ENCODE data around the gene SNAP91.
"Not testable (repeated sequence)": the region's sequence is repeated elsewhere in the genome, so short reads cannot be mapped to it uniquely, and the experiment has no call there.

The SNAP91 gene, protein sequence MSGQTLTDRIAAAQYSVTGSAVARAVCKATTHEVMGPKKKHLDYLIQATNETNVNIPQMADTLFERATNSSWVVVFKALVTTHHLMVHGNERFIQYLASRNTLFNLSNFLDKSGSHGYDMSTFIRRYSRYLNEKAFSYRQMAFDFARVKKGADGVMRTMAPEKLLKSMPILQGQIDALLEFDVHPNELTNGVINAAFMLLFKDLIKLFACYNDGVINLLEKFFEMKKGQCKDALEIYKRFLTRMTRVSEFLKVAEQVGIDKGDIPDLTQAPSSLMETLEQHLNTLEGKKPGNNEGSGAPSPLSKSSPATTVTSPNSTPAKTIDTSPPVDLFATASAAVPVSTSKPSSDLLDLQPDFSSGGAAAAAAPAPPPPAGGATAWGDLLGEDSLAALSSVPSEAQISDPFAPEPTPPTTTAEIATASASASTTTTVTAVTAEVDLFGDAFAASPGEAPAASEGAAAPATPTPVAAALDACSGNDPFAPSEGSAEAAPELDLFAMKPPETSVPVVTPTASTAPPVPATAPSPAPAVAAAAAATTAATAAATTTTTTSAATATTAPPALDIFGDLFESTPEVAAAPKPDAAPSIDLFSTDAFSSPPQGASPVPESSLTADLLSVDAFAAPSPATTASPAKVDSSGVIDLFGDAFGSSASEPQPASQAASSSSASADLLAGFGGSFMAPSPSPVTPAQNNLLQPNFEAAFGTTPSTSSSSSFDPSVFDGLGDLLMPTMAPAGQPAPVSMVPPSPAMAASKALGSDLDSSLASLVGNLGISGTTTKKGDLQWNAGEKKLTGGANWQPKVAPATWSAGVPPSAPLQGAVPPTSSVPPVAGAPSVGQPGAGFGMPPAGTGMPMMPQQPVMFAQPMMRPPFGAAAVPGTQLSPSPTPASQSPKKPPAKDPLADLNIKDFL

DNA sequence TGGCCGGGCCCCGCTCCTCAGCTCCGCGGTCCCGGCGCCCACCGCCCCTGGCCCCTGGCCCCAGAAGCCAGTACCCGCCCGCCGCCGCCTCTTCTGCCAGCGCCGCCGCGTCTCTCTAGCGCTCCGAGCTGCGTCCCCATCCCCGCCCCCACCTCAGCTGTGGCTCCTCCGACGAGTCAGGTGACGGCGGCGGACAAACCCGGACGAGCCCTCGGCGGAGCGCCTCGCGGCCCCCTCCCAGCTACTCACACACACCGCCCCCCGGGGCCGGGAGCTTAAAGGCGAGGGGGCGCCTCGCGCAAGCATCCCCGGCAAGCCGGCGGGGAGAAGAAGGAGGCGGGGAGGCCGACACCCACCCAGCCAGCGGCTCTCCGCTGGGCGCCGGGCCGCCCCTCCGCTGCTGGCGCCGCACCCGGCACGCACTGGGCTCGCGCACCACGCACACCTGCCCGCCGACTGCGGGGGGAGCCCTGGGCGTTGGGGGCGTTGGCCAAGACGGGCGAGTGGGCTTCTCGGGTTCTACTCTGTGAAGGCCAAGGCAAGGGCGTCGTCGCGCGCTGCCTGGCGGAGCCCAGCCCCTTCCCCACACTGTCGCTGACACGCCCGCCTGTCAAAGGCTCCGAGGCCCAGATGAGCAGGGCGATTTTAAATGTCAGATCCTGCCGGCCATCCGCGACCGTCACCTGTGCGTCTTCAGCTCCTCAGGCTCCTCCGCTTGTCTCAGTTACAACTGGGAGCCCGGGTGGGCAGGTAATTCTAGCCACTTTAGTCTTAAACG lies at the start of gene SNAP91:
Gene SNAP91, minus strand, starts transcription at position 132 of the 778 bp plus-strand sequence. CDS start 1,174 bp downstream, outside the sequence.
- peak; percentile 13 for DNase-seq

GRCh38 chr6:83758533-83758932 lies 49.6 kb upstream of the SNAP91 start:
- DNase-seq, result no peak

DNA sequence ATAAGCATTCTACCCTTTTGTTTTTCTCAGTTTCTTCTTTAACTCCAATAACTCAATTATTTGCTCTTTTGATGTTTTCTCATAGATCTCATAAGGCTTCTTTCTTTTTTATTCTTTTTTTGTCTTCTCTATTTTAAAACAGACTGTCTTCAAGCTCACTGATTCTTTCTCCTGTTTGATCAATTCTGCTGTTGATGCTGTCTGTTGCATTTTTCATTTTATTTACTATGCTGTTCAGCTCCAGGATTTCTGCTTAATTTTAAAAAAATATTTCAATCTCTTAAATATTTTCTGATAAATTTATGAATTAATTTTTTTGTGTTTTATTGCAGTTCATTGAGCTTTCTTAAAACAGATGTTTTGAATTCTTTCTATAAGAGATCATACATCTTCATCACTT lies 48.1 kb upstream of the SNAP91 start:
- no peak for DNase-seq

GRCh38 chr6:83756565-83756964 lies 47.7 kb upstream of the SNAP91 start:
- no peak for DNase-seq

GRCh38 chr6:83752375-83752774 lies 43.5 kb upstream of the SNAP91 start:
- DNase-seq, result not testable (repeated sequence)

DNA sequence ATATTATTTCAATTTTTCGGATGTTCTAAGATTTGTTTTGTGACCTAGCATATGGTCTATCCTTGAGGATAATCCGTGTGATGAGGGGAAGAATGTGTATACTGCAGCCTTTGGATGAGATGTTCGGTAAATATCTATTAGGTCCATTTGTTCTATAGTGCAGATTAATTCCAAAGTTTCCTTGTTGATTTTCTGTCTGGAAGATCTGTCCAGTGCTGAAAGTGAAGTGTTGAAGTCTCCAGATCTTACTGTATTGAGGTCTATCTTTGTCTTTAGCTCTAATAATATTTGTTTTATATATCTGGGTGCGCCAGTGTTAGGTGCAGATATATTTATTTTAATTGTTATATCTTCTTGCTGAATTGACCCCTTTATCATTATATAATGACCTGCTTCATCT lies 32.2 kb upstream of the SNAP91 start:
- DNase-seq, result no peak

GRCh38 chr6:83735461-83735860 lies 26.6 kb upstream of the SNAP91 start:
- no peak for DNase-seq

GRCh38 chr6:83729871-83730270 lies 21.0 kb upstream of the SNAP91 start:
- no peak for DNase-seq

DNA sequence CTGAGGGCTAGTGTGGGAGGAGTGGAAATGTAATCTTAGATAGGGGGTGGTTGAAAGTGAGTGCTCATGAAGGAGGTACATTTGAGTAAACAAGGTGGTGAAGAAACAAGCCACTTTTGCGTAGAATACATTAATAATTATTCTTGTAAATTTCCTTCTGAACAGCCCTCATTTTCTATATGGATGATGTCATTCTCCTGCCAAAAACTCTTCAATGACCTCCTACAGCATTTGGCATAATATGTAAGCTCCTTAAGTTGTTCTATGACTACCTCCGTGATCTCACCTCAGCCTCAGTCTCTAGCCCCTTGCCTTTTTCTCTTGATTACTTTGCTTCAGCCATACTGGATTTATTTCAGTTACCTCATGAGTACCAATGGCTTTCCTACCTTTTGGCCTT lies 14.0 kb upstream of the SNAP91 start:
- DNase-seq, result no peak

DNA sequence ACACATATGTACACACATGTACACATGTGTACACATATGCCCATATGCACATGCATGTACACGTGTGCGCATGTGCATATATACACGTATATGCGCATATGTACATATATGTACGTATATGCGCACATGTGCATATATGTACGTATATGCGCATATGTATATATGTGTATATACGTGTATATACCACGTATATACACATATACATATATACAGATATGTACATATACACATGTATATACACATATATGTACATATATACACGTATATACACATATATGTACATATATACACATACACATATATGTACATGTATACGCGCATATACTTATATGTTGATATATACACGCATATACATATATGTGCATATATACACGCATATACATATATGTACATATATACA lies 8.9 kb upstream of the SNAP91 start:
- DNase-seq, result no peak

DNA sequence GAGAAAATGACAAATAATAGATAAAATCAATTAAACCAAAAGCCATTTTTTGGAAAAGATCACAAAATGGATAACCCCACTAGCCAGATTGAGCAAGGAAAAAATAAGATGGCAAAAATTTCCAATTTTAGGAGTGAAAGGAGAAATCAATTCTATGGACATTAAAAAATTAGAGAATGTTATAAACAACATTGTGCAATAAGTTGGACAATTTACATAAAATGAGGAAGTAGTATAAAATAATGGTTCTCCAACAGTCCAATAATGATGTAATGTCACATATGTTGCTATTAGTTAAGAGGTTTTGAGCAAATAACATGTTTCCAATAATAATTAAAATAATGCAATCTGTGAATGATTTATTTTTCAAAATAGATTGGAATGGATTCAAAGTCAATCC lies 3.1 kb upstream of the SNAP91 start:
- DNase-seq, result no peak

- no peak for DNase-seq
These were observed 798 bp upstream of the SNAP91 start for GRCh38 chr6:83709748-83710050.

GRCh38 chr6:83708546-83708969 lies 343 bp downstream of the SNAP91 start:
- DNase-seq, result no peak

- no peak for DNase-seq
These were observed 914 bp downstream of the SNAP91 start for GRCh38 chr6:83707829-83708545.

DNA sequence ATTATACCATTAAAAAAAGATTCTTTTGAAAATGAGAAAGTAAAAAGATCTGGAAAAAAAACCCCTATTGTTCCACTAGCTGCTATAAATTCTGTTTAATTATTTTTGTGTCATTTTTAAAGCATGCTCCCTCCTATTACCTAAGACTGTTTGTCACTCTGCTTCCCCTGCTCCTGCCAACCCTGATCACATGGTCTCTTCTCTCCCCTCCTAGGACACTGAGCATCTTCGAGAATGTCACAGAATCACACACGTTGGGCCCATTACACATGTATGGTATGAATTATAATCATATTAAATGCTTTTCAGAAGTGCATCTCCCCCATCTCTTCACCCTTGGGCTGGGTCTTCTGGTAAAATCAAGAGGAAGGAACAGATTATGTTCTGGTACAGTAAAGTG lies 6.2 kb downstream of the SNAP91 start:
- no peak for DNase-seq

DNA sequence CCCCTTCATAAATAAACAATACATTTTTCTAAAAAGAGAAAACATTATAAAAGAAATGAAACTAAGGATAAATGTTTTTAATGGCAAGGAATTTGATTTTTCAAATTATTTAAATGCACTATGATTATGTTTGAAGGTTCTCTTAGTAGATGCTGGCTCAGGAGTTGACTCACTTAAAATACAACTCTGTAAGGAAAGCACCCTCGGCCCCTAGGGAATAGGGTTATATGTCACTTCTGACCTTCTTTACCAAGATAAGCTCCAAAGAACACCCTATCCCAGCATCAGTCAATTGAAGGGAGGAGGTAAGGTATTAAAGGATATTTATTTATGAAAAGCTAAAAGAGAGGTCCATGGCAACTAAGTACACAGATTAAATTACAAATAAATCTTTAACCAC lies 6.8 kb downstream of the SNAP91 start:
- no peak for DNase-seq

GRCh38 chr6:83696674-83697073 lies 12.2 kb downstream of the SNAP91 start:
- DNase-seq, result no peak

DNA sequence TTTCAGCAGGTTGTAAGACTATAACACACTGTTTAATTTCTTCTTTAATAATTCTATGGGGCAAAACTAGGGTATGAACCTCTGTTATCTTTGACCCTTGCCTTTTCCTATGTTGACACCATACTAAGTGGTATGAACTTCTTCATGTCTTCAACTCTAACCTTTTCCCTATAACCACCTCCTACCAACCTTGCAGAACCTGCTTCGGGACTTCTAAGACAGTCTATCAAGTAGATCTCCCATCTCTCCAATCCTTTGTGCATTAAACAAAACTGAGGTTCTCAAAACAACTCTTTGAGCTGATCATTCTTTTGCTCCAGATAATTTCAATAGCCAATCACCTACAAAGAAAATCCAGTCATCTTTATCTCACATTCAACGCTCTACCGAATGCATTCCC lies 23.4 kb downstream of the SNAP91 start:
- DNase-seq, result no peak

DNA sequence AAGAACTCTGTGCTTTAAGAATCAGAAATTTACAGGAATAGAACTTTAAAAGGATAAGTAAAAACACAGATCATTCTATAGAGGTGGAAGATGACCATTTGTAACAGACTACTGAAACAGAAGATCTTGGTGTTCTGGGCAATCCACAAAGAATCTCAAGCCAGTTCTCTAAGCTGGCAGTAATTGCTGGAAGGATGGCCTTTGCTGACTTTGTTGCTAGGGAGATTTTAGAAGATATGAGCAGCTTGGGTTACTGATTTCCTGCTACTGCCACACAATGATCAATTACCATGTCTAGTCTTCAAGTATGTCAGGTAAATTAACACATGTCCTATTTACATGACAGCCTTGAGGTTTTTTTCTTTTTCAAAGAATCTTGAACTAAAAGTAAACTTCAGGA lies 31.1 kb downstream of the SNAP91 start:
- DNase-seq, result no peak

DNA sequence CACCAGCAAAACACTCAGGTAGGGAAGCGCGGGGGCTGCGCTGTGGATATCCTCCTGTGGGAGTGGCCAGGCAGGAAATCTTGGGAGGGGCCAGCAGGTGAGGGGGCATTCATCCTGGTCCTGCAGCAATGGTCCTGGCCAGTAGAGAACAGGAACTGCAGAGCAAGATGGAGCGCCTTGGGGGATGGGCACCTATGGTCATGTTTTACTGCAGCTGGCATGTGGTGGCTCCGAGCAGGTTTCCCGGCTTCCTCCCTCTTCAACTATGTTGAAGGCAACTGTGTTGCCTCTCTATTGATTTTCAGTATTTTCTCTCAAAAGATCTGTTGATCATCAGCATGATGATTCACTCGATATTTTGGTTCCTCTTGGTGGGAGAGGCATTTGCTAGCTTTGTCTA lies 70.9 kb downstream of the SNAP91 start:
- no peak for DNase-seq

GRCh38 chr6:83636800-83637199 lies 72.1 kb downstream of the SNAP91 start:
- no peak for DNase-seq

DNA sequence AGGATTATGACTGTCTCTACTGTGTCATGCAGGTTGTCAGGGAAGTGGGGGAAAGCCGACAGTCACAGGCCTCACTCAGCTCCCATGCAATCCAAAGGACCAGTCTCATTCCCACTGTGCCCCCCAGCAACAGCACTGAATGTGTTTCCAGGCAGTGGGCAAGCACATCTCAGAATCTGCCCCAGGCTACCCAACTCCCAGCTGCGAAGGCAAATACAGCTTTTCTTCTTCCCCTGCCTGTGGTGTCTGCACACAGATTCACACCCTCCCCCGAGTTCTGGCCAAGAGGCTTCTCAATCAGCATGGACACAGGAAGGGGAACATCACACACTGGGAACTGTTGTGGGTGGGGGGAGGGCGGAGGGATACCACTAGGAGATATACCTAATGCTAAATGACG lies 75.3 kb downstream of the SNAP91 start:
- no peak for DNase-seq

DNA sequence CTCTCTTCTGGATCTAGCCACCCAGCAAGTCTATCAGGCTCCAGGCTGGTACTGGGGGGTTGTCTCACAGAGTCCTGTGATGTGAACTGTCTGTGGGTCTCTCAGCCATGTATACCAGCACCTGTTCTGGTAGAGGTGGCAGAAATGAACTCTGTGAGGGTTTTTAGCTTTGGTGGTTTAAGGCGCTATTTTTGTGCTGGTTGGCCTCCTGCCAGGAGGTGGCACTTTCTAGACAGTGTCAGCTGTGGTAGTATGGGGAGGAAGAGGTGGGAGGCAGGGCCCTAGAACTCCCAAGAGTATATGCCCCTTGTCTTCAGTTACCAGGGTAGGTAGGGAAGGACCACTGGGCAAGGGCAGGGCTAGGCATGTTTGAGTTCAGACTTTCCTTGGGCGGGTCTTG lies 75.8 kb downstream of the SNAP91 start:
- no peak for DNase-seq
